Spleen (tissue), 11 donors: Measurements from ENCODE around the gene KCP. TPM values are rescaled to one million over a fixed set of nuclear protein-coding genes. Genes with fewer than 3 reads are reported as not detected.

Experiments used
- DNase-seq: peaks from one replicate; pipeline ENCODE4 v3.0.0-alpha.2; 2020
- H3K27ac ChIP-seq, 8 donors: fragments of 200-600 bp; sonication (generic) in 7 of 8; 1 replicate in 4 of 8; 2 replicates in 4 of 8; pipeline versions ENCODE4 v1.5.0 to v1.8.0; 2016 to 2021; ENCODE audit warnings: inconsistent platforms in 4 of 8, mild to moderate bottlenecking in 4 of 8, moderate library complexity in 1 of 8
- H3K27me3 ChIP-seq, 7 donors: fragments of 200-600 bp; sonication (generic) in 6 of 7; replicated peaks in 1 of 7; 1 replicate in 4 of 7; 2 replicates in 3 of 7; pipeline versions ENCODE4 v1.5.0 to v1.8.0; 2016 to 2021; ENCODE audit warnings: inconsistent platforms in 3 of 7, mild to moderate bottlenecking in 1 of 7
- H3K36me3 ChIP-seq, 6 donors: fragments of 200-600 bp; sonication (generic) in 5 of 6; 1 replicate in 4 of 6; 2 replicates in 2 of 6; pipeline versions ENCODE4 v1.5.0 to v1.8.0; 2016 to 2021; ENCODE audit warnings: inconsistent platforms in 2 of 6
- H3K4me1 ChIP-seq, 6 donors: fragments of 200-600 bp; sonication (generic) in 5 of 6; 1 replicate in 3 of 6; 2 replicates in 3 of 6; pipeline versions ENCODE4 v1.5.0 to v1.8.0; 2016 to 2021; ENCODE audit warnings: inconsistent platforms in 3 of 6
- H3K4me3 ChIP-seq, 8 donors: fragments of 200-600 bp; sonication (generic) in 7 of 8; 1 replicate in 4 of 8; 2 replicates in 4 of 8; pipeline versions ENCODE4 v1.5.0 to v1.8.0; 2016 to 2021; ENCODE audit warnings: inconsistent platforms in 4 of 8, mild to moderate bottlenecking in 4 of 8, moderate library complexity in 2 of 8
- H3K9me3 ChIP-seq, 8 donors: fragments of 200-600 bp; sonication (generic) in 7 of 8; 1 replicate in 4 of 8; 2 replicates in 4 of 8; pipeline versions ENCODE4 v1.5.0 to v1.8.0; 2016 to 2021; ENCODE audit warnings: inconsistent platforms in 4 of 8
- CTCF ChIP-seq, 11 experiments: fragments of 200-600 bp in 7 of 11; fragments of 450-650 bp in 4 of 11; sonication (generic) in 4 of 11; IDR thresholded peaks in 8 of 11; conservative IDR thresholded peaks in 3 of 11; 1 replicate in 7 of 11; 2 replicates in 4 of 11; pipeline versions ENCODE4 v1.4.0 to v1.8.0; 2016 to 2021; ENCODE audit warnings: antibody characterized with exemption in 11 of 11, inconsistent platforms in 4 of 11, mild to moderate bottlenecking in 1 of 11
- POLR2A ChIP-seq, 3 donors: fragments of 450-650 bp; IDR thresholded peaks; one replicate each; pipeline ENCODE4 v1.5.1; 2017; ENCODE audit warnings: antibody characterized with exemption in 3 of 3, mild to moderate bottlenecking in 1 of 3
- POLR2AphosphoS5 ChIP-seq, 3 donors: sonication (generic); formaldehyde crosslinking; IDR thresholded peaks; one replicate each; pipeline ENCODE4 v1.5.1; 2017; ENCODE audit warnings: antibody characterized with exemption in 3 of 3
- WGBS, 5 donors: extraction: QIAGEN DNeasy Blood & Tissue Kit in 3 of 5; methylation state at CpG; one replicate each; pipeline versions ENCODE4 v1.1.5 to v1.1.7; 2013 to 2018; 5-methylcytosine and 5-hydroxymethylcytosine counted together
- intact Hi-C: fragments of 100-400 bp; cut with DNase I; formaldehyde crosslinking; loops from one replicate; pipeline ENCODE4 v1.15.0; 2023; ENCODE audit warnings: low total_unique reads
- polyA plus RNA-seq, 3 donors: library from polyadenylated mRNA; stranded (reverse); fragments of 200-250 nt; gene quantifications; one replicate each; pipeline ENCODE4 v1.2.1, GENCODE V29; 2013
- total RNA-seq, 7 donors: library from RNA; depleted of rRNA in 3 of 7; stranded (reverse); fragments of >200 nt in 3 of 7; fragmentation: NEBNext Ultra II Directional in 4 of 7; extraction: Animal tissue kit (Norgen Biotek cat#: 25700) in 4 of 7; gene quantifications; one replicate each; pipeline versions ENCODE4 v1.1.0 to v1.2.1, GENCODE V29; 2016 to 2021
- donor health status: healthy with polysubstance abuse.
- donor health status: DM: no; HTN: no; CAD: no; lungs with moderate emphysema.
- donor health status: DM: no; HTN: no; CAD: no.
- donor health status: Bipolar disorder and iron deficiency.
- donor health status: healthy.
- donor health status: DM: no; HTN: no; CAD: no.
- donor health status: DM: yes; HTN: yes; CAD: no.

The KCP gene
- total and polyA plus RNA-seq, 10 donors = 0.06 to 2.1 (median 0.71) TPM

GRCh38 chr7:128838981-128839731 is 71.4 kb downstream of the KCP start:
- 87 to 94% (median 92%) methylated on average over 17 of the region's 17 CpGs for WGBS, 5 donors
- TF ChIP-seq CTCF (IDR thresholded peaks at IDR 0.05 in 8 of 11, conservative IDR thresholded peaks at IDR 0.05 in 3 of 11) (no peak), POLR2A (IDR thresholded peaks at IDR 0.05) (no peak), POLR2AphosphoS5 (IDR thresholded peaks at IDR 0.05) (no peak)
- Histone ChIP-seq H3K4me1 (peaks cover 0 to 7% (median 2%) of the 10 kb centered on the region in 6 donors), H3K27ac (no peak overlapping the region), H3K36me3 (no peaks in the 10 kb centered on the region), H3K27me3 (no peaks in the 10 kb centered on the region), H3K9me3 (no peaks in the 10 kb centered on the region), H3K4me3 (no peak overlapping the region)
- no peak for DNase-seq
- intact Hi-C loops = no loop called here

- H3K9me3 ChIP-seq = no peaks in the 10 kb centered on the region
- no peak for DNase-seq
- no peak overlapping the region for H3K4me3 ChIP-seq
- 75 to 94% (median 89%) methylated on average over 15 to 22 of the region's 22 CpGs for WGBS, 5 donors
- H3K4me1 ChIP-seq = peaks cover 0 to 7% (median 2%) of the 10 kb centered on the region in 6 donors
- TF ChIP-seq POLR2A (IDR thresholded peaks at IDR 0.05) (no peak), CTCF (IDR thresholded peaks at IDR 0.05 in 8 of 11, conservative IDR thresholded peaks at IDR 0.05 in 3 of 11) (no peak), POLR2AphosphoS5 (IDR thresholded peaks at IDR 0.05) (no peak)
- intact Hi-C loops = no loop called here
- H3K27me3 ChIP-seq = peaks cover 0 to 7% (median under 1%) of the 10 kb centered on the region in 7 donors
- H3K27ac ChIP-seq = no peak overlapping the region
- no peaks in the 10 kb centered on the region for H3K36me3 ChIP-seq
Observed at GRCh38 chr7:128838109-128838779, 72.3 kb downstream of the KCP start.

GRCh38 chr7:128837521-128837921 is 73.0 kb downstream of the KCP start:
- Histone ChIP-seq H3K9me3 (no peaks in the 10 kb centered on the region), H3K27me3 (peaks cover 0 to 14% (median 7%) of the 10 kb centered on the region in 7 donors), H3K27ac (no peak overlapping the region), H3K4me3 (no peak overlapping the region), H3K4me1 (peaks cover 0 to 14% (median 4%) of the 10 kb centered on the region in 6 donors), H3K36me3 (no peaks in the 10 kb centered on the region)
- no peak for DNase-seq
- intact Hi-C loops = no loop called here
- no peak for TF ChIP-seq POLR2AphosphoS5 (IDR thresholded peaks at IDR 0.05)
- TF ChIP-seq POLR2A (IDR thresholded peaks at IDR 0.05) = no peak
- TF ChIP-seq CTCF (IDR thresholded peaks at IDR 0.05 in 8 of 11, conservative IDR thresholded peaks at IDR 0.05 in 3 of 11) = no peak
- WGBS, 5 donors = 93 to 96% (median 95%) methylated on average over 14 to 16 of the region's 16 CpGs

GRCh38 chr7:128836729-128837348 is 73.7 kb downstream of the KCP start:
- WGBS, 5 donors = 82 to 97% (median 90%) methylated on average over 12 to 14 of the region's 14 CpGs
- intact Hi-C loops = no loop called here
- H3K4me1 ChIP-seq = peaks cover 0 to 15% (median 6%) of the 10 kb centered on the region in 6 donors
- H3K4me3 ChIP-seq = no peak overlapping the region
- no peak overlapping the region for H3K27ac ChIP-seq
- no peak for DNase-seq
- no peaks in the 10 kb centered on the region for H3K36me3 ChIP-seq
- no peaks in the 10 kb centered on the region for H3K9me3 ChIP-seq
- no peak for TF ChIP-seq POLR2AphosphoS5 (IDR thresholded peaks at IDR 0.05)
- no peak for TF ChIP-seq POLR2A (IDR thresholded peaks at IDR 0.05)
- no peak for TF ChIP-seq CTCF (IDR thresholded peaks at IDR 0.05 in 8 of 11, conservative IDR thresholded peaks at IDR 0.05 in 3 of 11)
- peaks cover 0 to 21% (median 13%) of the 10 kb centered on the region in 7 donors for H3K27me3 ChIP-seq
